ENCODE measurements around the gene NTPCR. TPM values are rescaled to one million over a fixed set of nuclear protein-coding genes. Genes with fewer than 3 reads are reported as not detected.

The NTPCR gene
- total and polyA plus RNA-seq, 5 donors from 2014 or later = 12.4 to 72.0 (median 47.6) TPM

- H3K9me3 ChIP-seq (ENCODE audit: control insufficient read depth in 2 of 2, low read length in 2 of 2) = no peaks in the 10 kb centered on the region
- DNase-seq (peak in 1 of 3 donors; percentile 76), ATAC-seq (ENCODE audit: low read depth in 2 of 2) (no peak)
- Mint-ChIP-seq H3K27ac (peak overlapping the region; percentile 18 to 79 (median 55)), H3K9me3 (no peaks in the 10 kb centered on the region), H3K27me3 (peaks cover 1% of the 10 kb centered on the region), H3K4me1 (peaks cover 6 to 21% (median 11%) of the 10 kb centered on the region in 4 donors), H3K36me3 (no peaks in the 10 kb centered on the region), H3K4me3 (peak overlapping the region in 2 of 4 donors; percentile 10 to 48)
- H3K36me3 ChIP-seq (ENCODE audit: control insufficient read depth, insufficient read depth, low read length) = no peaks in the 10 kb centered on the region
- H3K4me3 ChIP-seq (ENCODE audit: low read depth, low read length) = peak overlapping the region; percentile 18
- peaks cover 2% of the 10 kb centered on the region for H3K27me3 ChIP-seq (ENCODE audit: control insufficient read depth, insufficient read depth, low read length)
- H3K27ac ChIP-seq (ENCODE audit: insufficient read depth, low read length, poor library complexity, severe bottlenecking) = no peak overlapping the region
- H3K4me1 ChIP-seq (ENCODE audit: control insufficient read depth, insufficient read depth, low read length, poor library complexity, severe bottlenecking) = peaks cover 5% of the 10 kb centered on the region
Observed at GRCh38 chr1:232943679-232944252, 6.6 kb upstream of the NTPCR start.

GRCh38 chr1:232944347-232944746, 6.1 kb upstream of the NTPCR start:
- DNase-seq (no peak), ATAC-seq (ENCODE audit: low read depth in 2 of 2) (no peak)
- Histone ChIP-seq H3K27me3 (ENCODE audit: control insufficient read depth, insufficient read depth, low read length) (peaks cover 2% of the 10 kb centered on the region), H3K9me3 (ENCODE audit: control insufficient read depth in 2 of 2, low read length in 2 of 2) (no peaks in the 10 kb centered on the region), H3K36me3 (ENCODE audit: control insufficient read depth, insufficient read depth, low read length) (no peaks in the 10 kb centered on the region), H3K27ac (ENCODE audit: insufficient read depth, low read length, poor library complexity, severe bottlenecking) (no peak overlapping the region), H3K4me3 (ENCODE audit: low read depth, low read length) (peak overlapping the region; percentile 18), H3K4me1 (ENCODE audit: control insufficient read depth, insufficient read depth, low read length, poor library complexity, severe bottlenecking) (peaks cover 5% of the 10 kb centered on the region)
- Mint-ChIP-seq H3K36me3 (no peaks in the 10 kb centered on the region), H3K27ac (peak overlapping the region in 1 of 3 donors; percentile 79), H3K27me3 (no peaks in the 10 kb centered on the region), H3K4me1 (peaks cover 8 to 25% (median 12%) of the 10 kb centered on the region in 4 donors), H3K9me3 (no peaks in the 10 kb centered on the region), H3K4me3 (peak overlapping the region in 1 of 4 donors; percentile 7)

DNA sequence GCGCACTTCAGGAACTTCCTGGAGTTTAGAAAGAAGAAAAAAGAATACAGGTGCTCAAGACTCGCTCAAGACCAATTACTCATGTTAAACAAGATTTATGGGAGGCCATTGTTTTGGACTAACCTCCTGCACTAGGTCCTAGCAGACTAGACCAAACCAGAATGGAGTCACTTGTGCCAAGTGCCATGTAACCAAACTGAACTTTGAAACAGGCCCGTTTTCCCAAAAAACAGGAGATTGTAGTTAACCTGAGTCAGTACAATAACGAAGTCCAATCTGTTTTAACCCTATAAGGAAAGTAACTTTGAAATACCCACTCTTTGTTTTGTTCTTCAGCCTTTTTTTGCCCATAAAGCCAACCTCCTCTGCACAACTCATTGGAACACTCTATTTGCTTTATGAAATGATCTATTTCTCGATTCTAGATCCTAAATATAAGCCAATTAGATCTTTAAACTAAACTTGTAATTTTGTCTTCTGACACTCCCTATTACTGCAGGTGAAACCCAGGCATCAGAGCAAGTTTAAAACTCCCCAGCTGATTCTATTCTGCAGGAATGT, 695 bp upstream of the NTPCR start:
- Mint-ChIP-seq H3K9me3 (no peaks in the 10 kb centered on the region), H3K27ac (peak overlapping the region; percentile 91 to 96 (median 94)), H3K4me3 (peak overlapping the region; percentile 91 to 98 (median 96)), H3K4me1 (peaks cover 11 to 46% (median 29%) of the 10 kb centered on the region in 4 donors), H3K27me3 (no peaks in the 10 kb centered on the region), H3K36me3 (peaks cover 5% of the 10 kb centered on the region)
- DNase-seq = no peak
- H3K4me3 ChIP-seq (ENCODE audit: low read depth, low read length) = peak overlapping the region; percentile 92
- H3K27me3 ChIP-seq (ENCODE audit: control insufficient read depth, insufficient read depth, low read length) = no peaks in the 10 kb centered on the region
- no peak for ATAC-seq (ENCODE audit: low read depth in 2 of 2)
- H3K27ac ChIP-seq (ENCODE audit: insufficient read depth, low read length, poor library complexity, severe bottlenecking) = peak overlapping the region; percentile 78
- H3K4me1 ChIP-seq (ENCODE audit: control insufficient read depth, insufficient read depth, low read length, poor library complexity, severe bottlenecking) = peaks cover 19% of the 10 kb centered on the region
- H3K9me3 ChIP-seq (ENCODE audit: control insufficient read depth in 2 of 2, low read length in 2 of 2) = no peaks in the 10 kb centered on the region
- no peaks in the 10 kb centered on the region for H3K36me3 ChIP-seq (ENCODE audit: control insufficient read depth, insufficient read depth, low read length)

GRCh38 chr1:232951180-232951579, 769 bp downstream of the NTPCR start:
- Mint-ChIP-seq H3K4me3 (peak overlapping the region; percentile 91 to 98 (median 96)), H3K36me3 (peaks cover 10% of the 10 kb centered on the region), H3K4me1 (peaks cover 11 to 48% (median 29%) of the 10 kb centered on the region in 4 donors)

GRCh38 chr1:232951605-232952004, 1.2 kb downstream of the NTPCR start:
- Mint-ChIP-seq H3K9me3 (no peaks in the 10 kb centered on the region), H3K27ac (peak overlapping the region in 2 of 3 donors; percentile 82 to 96), H3K36me3 (peaks cover 14% of the 10 kb centered on the region), H3K4me3 (peak overlapping the region; percentile 91 to 98 (median 96)), H3K27me3 (no peaks in the 10 kb centered on the region), H3K4me1 (peaks cover 11 to 47% (median 29%) of the 10 kb centered on the region in 4 donors)
- H3K27ac ChIP-seq (ENCODE audit: insufficient read depth, low read length, poor library complexity, severe bottlenecking) = no peak overlapping the region
- H3K36me3 ChIP-seq (ENCODE audit: control insufficient read depth, insufficient read depth, low read length) = peaks cover 6% of the 10 kb centered on the region
- H3K4me3 ChIP-seq (ENCODE audit: low read depth, low read length) = peak overlapping the region; percentile 85
- DNase-seq = no peak
- no peaks in the 10 kb centered on the region for H3K27me3 ChIP-seq (ENCODE audit: control insufficient read depth, insufficient read depth, low read length)
- no peaks in the 10 kb centered on the region for H3K9me3 ChIP-seq (ENCODE audit: control insufficient read depth in 2 of 2, low read length in 2 of 2)
- peaks cover 19% of the 10 kb centered on the region for H3K4me1 ChIP-seq (ENCODE audit: control insufficient read depth, insufficient read depth, low read length, poor library complexity, severe bottlenecking)
- no peak for ATAC-seq (ENCODE audit: low read depth in 2 of 2)

More at GRCh38 chr1:232951180-232951579, 769 bp downstream of the NTPCR start:
- DNase-seq (peak in 2 of 3 donors; percentile 23 to 48), ATAC-seq (ENCODE audit: low read depth in 2 of 2) (peak; percentile 9 to 26)
- Histone ChIP-seq H3K27me3 (ENCODE audit: control insufficient read depth, insufficient read depth, low read length) (no peaks in the 10 kb centered on the region), H3K36me3 (ENCODE audit: control insufficient read depth, insufficient read depth, low read length) (peaks cover 3% of the 10 kb centered on the region), H3K4me1 (ENCODE audit: control insufficient read depth, insufficient read depth, low read length, poor library complexity, severe bottlenecking) (peaks cover 19% of the 10 kb centered on the region), H3K27ac (ENCODE audit: insufficient read depth, low read length, poor library complexity, severe bottlenecking) (peak overlapping the region; percentile 78), H3K9me3 (ENCODE audit: control insufficient read depth in 2 of 2, low read length in 2 of 2) (no peaks in the 10 kb centered on the region), H3K4me3 (ENCODE audit: low read depth, low read length) (peak overlapping the region; percentile 85)
- H3K9me3 Mint-ChIP-seq = no peaks in the 10 kb centered on the region
- H3K27me3 Mint-ChIP-seq = no peaks in the 10 kb centered on the region
- H3K27ac Mint-ChIP-seq = peak overlapping the region; percentile 91 to 96 (median 94)

DNA sequence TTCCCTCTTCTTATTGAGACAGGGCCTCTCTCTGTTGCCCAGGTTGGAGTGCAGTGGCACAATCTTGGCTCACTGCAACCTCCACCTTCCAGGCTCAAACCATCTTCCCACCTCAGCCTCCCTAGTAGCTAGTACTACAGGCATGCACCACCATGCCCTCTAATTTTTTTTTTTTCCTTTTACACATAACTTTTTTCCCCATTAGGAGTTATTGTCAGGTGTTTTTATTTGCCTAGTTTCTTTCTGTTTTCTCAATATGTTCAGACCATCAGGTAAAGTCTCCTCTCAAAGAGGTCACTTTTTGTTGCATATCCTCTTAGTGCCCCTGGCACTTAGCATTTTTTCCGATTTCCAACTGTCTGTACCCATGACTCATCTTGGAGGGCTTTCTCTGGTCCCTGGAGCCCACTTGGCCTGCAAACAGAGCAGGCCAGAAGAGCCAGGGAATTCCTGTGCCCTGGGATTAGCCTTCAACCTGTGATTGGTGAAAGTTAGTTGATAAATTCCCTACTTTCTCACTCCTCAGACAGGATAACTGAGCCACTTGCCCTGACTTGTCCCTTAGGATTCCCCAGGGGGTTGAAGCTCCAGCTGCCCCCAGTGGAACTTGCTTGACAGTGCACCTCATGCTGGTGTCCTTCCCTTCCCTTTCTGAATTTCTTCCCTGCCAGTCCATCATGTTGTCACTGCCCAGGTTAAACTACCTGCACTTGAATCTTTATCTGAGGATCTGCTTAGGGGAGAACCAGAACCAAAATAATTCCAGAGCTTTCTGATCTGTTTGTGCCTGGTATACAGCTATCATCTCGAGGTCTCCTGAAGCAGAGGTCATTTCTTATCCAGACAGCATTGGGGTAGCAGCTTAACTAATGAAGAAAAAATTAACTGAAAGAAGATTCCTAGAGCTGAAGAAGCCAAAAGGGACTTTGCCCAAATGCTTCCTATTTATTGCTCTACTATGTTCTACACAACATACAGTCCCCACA, 2.4 kb downstream of the NTPCR start:
- peaks cover 8% of the 10 kb centered on the region for H3K36me3 ChIP-seq (ENCODE audit: control insufficient read depth, insufficient read depth, low read length)
- H3K4me1 Mint-ChIP-seq = peaks cover 11 to 49% (median 30%) of the 10 kb centered on the region in 4 donors
- H3K27me3 ChIP-seq (ENCODE audit: control insufficient read depth, insufficient read depth, low read length) = no peaks in the 10 kb centered on the region
- peaks cover 19% of the 10 kb centered on the region for H3K4me1 ChIP-seq (ENCODE audit: control insufficient read depth, insufficient read depth, low read length, poor library complexity, severe bottlenecking)
- DNase-seq (peak in 2 of 3 donors; percentile 11 to 51), ATAC-seq (ENCODE audit: low read depth in 2 of 2) (no peak)
- peak overlapping the region in 3 of 4 donors; percentile 44 to 91 (median 70) for H3K4me3 Mint-ChIP-seq
- H3K27ac Mint-ChIP-seq = peak overlapping the region in 2 of 3 donors; percentile 75 to 82
- no peak overlapping the region for H3K4me3 ChIP-seq (ENCODE audit: low read depth, low read length)
- H3K9me3 ChIP-seq (ENCODE audit: control insufficient read depth in 2 of 2, low read length in 2 of 2) = no peaks in the 10 kb centered on the region
- peaks cover 0 to 3% (median 0%) of the 10 kb centered on the region in 7 donors for H3K9me3 Mint-ChIP-seq
- H3K27ac ChIP-seq (ENCODE audit: insufficient read depth, low read length, poor library complexity, severe bottlenecking) = no peak overlapping the region
- no peaks in the 10 kb centered on the region for H3K27me3 Mint-ChIP-seq
- peaks cover 25% of the 10 kb centered on the region for H3K36me3 Mint-ChIP-seq

GRCh38 chr1:232954594-232955365, 4.4 kb downstream of the NTPCR start:
- Mint-ChIP-seq H3K27me3 (no peaks in the 10 kb centered on the region), H3K36me3 (peaks cover 44% of the 10 kb centered on the region), H3K9me3 (peaks cover 0 to 6% (median 0%) of the 10 kb centered on the region in 7 donors), H3K4me3 (peak overlapping the region in 1 of 4 donors; percentile 15), H3K4me1 (peaks cover 9 to 42% (median 28%) of the 10 kb centered on the region in 4 donors), H3K27ac (no peak overlapping the region)
- DNase-seq (no peak), ATAC-seq (ENCODE audit: low read depth in 2 of 2) (no peak)
- H3K27me3 ChIP-seq (ENCODE audit: control insufficient read depth, insufficient read depth, low read length) = no peaks in the 10 kb centered on the region
- peaks cover 17% of the 10 kb centered on the region for H3K4me1 ChIP-seq (ENCODE audit: control insufficient read depth, insufficient read depth, low read length, poor library complexity, severe bottlenecking)
- peaks cover 3 to 5% of the 10 kb centered on the region in 2 experiments for H3K9me3 ChIP-seq (ENCODE audit: control insufficient read depth in 2 of 2, low read length in 2 of 2)
- H3K27ac ChIP-seq (ENCODE audit: insufficient read depth, low read length, poor library complexity, severe bottlenecking) = no peak overlapping the region
- no peak overlapping the region for H3K4me3 ChIP-seq (ENCODE audit: low read depth, low read length)
- H3K36me3 ChIP-seq (ENCODE audit: control insufficient read depth, insufficient read depth, low read length) = peaks cover 26% of the 10 kb centered on the region
